Mucosa of rectum (tissue), 2 donors: ENCODE results near the gene ART3.
"Not testable (repeated sequence)": the region's sequence is repeated elsewhere in the genome, so short reads cannot be mapped to it uniquely, and the experiment has no call there.

Source experiments
- H3K27ac ChIP-seq, 2 donors: one replicate each; pipeline ENCODE4 v1.7.0; 2013; ENCODE audit warnings: inconsistent platforms in 2 of 2, low read depth in 2 of 2, low read length in 2 of 2
- H3K27me3 ChIP-seq, 2 donors: one replicate each; pipeline ENCODE4 v1.7.0; 2013; ENCODE audit warnings: low read length in 2 of 2; ENCODE audit not compliant: control insufficient read depth in 2 of 2, insufficient read depth in 2 of 2
- H3K36me3 ChIP-seq, 2 donors: one replicate each; pipeline ENCODE4 v1.7.0; 2013; ENCODE audit warnings: low read length in 2 of 2; ENCODE audit not compliant: control insufficient read depth in 2 of 2, insufficient read depth in 2 of 2
- H3K4me1 ChIP-seq, 2 donors: one replicate each; pipeline ENCODE4 v1.7.0; 2013; ENCODE audit warnings: low read length in 2 of 2, mild to moderate bottlenecking in 1 of 2; ENCODE audit not compliant: control insufficient read depth in 2 of 2, insufficient read depth in 2 of 2
- H3K4me3 ChIP-seq, 2 donors: one replicate each; pipeline ENCODE4 v1.7.0; 2013; ENCODE audit warnings: low read length in 2 of 2
- H3K9ac ChIP-seq, 2 donors: one replicate each; pipeline ENCODE4 v1.7.0; 2013; ENCODE audit warnings: low read length in 2 of 2, low read depth in 1 of 2, mild to moderate bottlenecking in 1 of 2
- H3K9me3 ChIP-seq, 2 donors: one replicate each; pipeline ENCODE4 v1.7.0; 2013; ENCODE audit warnings: low read length in 2 of 2; ENCODE audit not compliant: control insufficient read depth in 2 of 2
- donor health status: healthy.
- donor health status: Normal muscosa, but diverticular disease.

ART3 gene

DNA sequence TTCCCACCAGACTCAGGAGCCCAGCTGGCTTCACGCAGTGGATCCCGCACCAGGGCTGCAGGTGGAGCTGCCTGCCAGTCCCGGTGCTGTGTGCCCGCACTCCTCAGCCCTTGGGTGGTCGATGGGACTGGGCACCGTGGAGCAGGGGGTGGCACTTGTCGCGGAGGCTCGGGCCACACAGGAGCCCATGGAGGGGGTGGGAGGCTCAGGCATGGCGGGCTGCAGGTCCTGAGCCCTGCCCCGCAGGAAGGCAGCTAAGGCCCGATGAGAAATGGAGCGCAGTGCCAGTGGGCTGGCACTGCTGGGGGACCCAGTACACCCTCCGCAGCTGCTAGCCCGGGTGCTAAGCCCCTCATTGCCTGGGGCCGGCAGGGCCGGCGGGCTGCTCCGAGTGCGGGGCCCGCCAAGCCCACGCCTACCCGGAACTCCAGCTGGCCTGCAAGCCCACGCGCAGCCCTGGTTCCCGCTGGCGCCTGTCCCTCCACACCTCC, 23.9 kb upstream of the ART3 start:
- H3K4me1 ChIP-seq, H3K27ac ChIP-seq, H3K27me3 ChIP-seq, H3K9ac ChIP-seq, H3K9me3 ChIP-seq, H3K36me3 ChIP-seq, H3K4me3 ChIP-seq: not testable (repeated sequence)

- no peak overlapping the region for H3K27ac ChIP-seq
- peaks cover 0 to 5% of the 10 kb centered on the region in 2 donors for H3K4me1 ChIP-seq
- H3K9me3 ChIP-seq, result no peaks in the 10 kb centered on the region
- no peaks in the 10 kb centered on the region for H3K36me3 ChIP-seq
- no peaks in the 10 kb centered on the region for H3K27me3 ChIP-seq
- H3K4me3 ChIP-seq, result no peak overlapping the region
- H3K9ac ChIP-seq, result no peak overlapping the region
Observed at GRCh38 chr4:76053730-76054129, 20.8 kb upstream of the ART3 start.

GRCh38 chr4:76055016-76055415, 19.5 kb upstream of the ART3 start:
- no peaks in the 10 kb centered on the region for H3K9me3 ChIP-seq
- H3K9ac ChIP-seq, result no peak overlapping the region
- H3K27ac ChIP-seq, result peak overlapping the region in 1 of 2 donors; percentile 17
- no peaks in the 10 kb centered on the region for H3K27me3 ChIP-seq
- peaks cover 0 to 5% of the 10 kb centered on the region in 2 donors for H3K4me1 ChIP-seq
- no peaks in the 10 kb centered on the region for H3K36me3 ChIP-seq
- no peak overlapping the region for H3K4me3 ChIP-seq

DNA sequence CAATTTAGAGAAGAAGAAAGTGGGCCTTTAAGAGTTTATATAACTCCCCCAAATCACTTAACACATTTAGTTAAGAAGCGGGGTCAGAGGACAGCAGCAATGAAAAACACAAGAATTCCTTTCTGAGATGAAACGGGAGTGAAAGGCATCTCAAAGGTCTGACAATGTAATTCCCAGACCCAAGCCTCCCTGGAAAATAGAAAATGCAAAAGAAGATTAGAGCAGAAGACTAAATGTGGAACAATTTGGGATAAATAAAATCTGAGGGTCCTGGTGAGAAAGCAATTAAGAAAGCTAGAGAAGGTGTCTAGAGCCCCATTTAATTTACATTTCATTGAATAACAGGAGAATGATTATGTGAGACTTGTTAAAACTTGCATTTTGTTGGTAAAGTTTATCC, 19.1 kb upstream of the ART3 start:
- no peaks in the 10 kb centered on the region for H3K27me3 ChIP-seq
- peaks cover 0 to 5% of the 10 kb centered on the region in 2 donors for H3K4me1 ChIP-seq
- H3K27ac ChIP-seq, result no peak overlapping the region
- no peak overlapping the region for H3K4me3 ChIP-seq
- H3K9ac ChIP-seq, result no peak overlapping the region
- H3K9me3 ChIP-seq, result no peaks in the 10 kb centered on the region
- no peaks in the 10 kb centered on the region for H3K36me3 ChIP-seq

DNA sequence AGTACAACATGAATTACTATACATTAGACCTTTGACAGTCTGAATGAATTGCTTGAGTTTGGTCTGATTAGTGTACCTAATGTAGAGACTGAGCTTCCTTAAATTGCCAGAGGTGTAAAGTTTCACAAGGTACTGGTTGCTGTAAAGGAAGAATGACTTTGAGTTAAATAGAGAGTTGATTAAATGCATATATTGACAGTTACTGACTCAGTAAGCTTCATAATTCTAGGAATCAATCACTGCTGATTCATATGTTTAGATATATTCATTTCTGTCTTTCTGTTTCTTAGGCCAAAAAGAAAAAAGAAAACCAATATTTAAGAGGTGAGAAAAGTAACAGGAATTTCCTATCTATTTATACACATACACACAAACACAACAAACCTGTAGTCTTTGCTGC, 16.2 kb upstream of the ART3 start:
- Histone ChIP-seq H3K9me3 (no peaks in the 10 kb centered on the region), H3K27me3 (no peaks in the 10 kb centered on the region), H3K36me3 (no peaks in the 10 kb centered on the region), H3K4me3 (no peak overlapping the region), H3K4me1 (peaks cover 0 to 5% of the 10 kb centered on the region in 2 donors), H3K27ac (no peak overlapping the region), H3K9ac (no peak overlapping the region)

DNA sequence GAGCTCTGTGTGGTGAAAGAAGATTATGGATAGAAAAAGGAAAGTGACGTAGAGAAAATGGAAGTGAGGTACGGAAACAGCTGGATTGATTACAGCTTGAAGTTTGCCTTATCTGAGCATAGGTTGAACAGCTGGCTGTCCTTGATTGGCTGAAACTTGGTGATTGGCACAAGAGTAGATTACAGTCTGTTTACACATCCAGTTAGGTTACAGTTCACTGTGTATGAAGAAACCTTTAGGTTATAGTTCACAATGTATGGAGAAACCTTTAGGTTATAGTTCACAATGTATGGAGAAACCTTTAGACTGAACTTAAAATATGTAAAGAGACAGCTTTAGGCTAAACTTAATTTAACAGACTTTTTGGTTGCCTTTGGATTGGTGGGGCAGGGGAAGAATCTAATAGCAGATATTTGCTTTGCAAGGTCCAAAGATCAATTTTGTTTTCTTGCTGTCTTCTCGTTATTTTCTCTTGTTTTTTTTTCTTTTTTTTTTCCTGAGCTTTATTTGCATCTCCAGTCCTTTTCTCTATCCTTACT, 15.6 kb upstream of the ART3 start:
- Histone ChIP-seq H3K27ac (no peak overlapping the region), H3K9me3 (no peaks in the 10 kb centered on the region), H3K4me1 (peaks cover 0 to 5% of the 10 kb centered on the region in 2 donors), H3K27me3 (no peaks in the 10 kb centered on the region), H3K4me3 (no peak overlapping the region), H3K36me3 (no peaks in the 10 kb centered on the region), H3K9ac (no peak overlapping the region)

DNA sequence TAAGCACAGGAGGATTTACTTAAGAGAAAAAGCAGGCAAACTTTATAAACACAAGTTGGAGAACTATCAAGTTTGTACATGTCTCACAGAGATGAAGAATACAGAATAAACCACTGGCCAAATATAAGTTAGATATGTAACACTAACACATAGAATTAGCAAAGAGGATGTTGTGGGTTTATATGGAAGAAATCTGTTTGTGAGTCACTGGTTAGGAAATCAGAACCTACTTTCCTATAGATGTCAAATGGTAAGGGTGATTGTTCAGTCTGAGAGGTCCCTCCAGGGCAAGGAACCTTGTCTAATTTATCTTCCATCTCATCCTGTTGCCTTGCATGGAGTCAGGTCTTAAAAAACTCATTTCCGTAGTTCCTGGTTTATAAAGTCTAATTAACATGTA, 14.8 kb upstream of the ART3 start:
- Histone ChIP-seq H3K4me1 (peaks cover 0 to 3% of the 10 kb centered on the region in 2 donors), H3K9me3 (no peaks in the 10 kb centered on the region), H3K9ac (no peak overlapping the region), H3K36me3 (no peaks in the 10 kb centered on the region), H3K27me3 (no peaks in the 10 kb centered on the region), H3K27ac (no peak overlapping the region), H3K4me3 (no peak overlapping the region)

- H3K27ac ChIP-seq, result no peak overlapping the region
- no peak overlapping the region for H3K4me3 ChIP-seq
- H3K9ac ChIP-seq, result no peak overlapping the region
- no peaks in the 10 kb centered on the region for H3K36me3 ChIP-seq
- no peaks in the 10 kb centered on the region for H3K9me3 ChIP-seq
- no peaks in the 10 kb centered on the region for H3K4me1 ChIP-seq
- no peaks in the 10 kb centered on the region for H3K27me3 ChIP-seq
Observed at GRCh38 chr4:76060506-76060905, 14.0 kb upstream of the ART3 start.

DNA sequence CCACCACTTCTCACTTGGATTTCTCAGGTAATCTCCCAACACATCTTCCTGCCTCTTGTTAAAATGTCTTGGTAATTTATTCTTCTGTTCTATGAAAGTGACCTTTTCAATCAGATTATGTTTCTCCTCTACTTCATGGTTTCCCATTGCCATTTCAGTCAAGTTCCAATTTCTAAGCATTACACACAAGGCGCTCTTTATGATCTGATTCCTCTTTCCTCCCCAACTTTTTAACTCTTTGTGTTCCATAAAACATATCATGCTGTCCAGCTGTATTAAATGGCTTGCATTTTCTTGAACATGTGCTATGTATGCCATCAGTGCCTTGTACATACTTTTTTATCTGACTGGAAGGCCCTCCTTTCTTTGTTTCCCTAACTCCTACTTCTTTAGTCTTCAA, 13.1 kb upstream of the ART3 start:
- H3K4me3 ChIP-seq, result no peak overlapping the region
- no peaks in the 10 kb centered on the region for H3K36me3 ChIP-seq
- H3K4me1 ChIP-seq, result no peaks in the 10 kb centered on the region
- H3K27me3 ChIP-seq, result no peaks in the 10 kb centered on the region
- no peak overlapping the region for H3K9ac ChIP-seq
- no peak overlapping the region for H3K27ac ChIP-seq
- H3K9me3 ChIP-seq, result no peaks in the 10 kb centered on the region

GRCh38 chr4:76061982-76062381, 12.5 kb upstream of the ART3 start:
- H3K4me1 ChIP-seq, result no peaks in the 10 kb centered on the region
- H3K4me3 ChIP-seq, result no peak overlapping the region
- H3K9me3 ChIP-seq, result no peaks in the 10 kb centered on the region
- H3K9ac ChIP-seq, result no peak overlapping the region
- no peaks in the 10 kb centered on the region for H3K36me3 ChIP-seq
- H3K27me3 ChIP-seq, result no peaks in the 10 kb centered on the region
- no peak overlapping the region for H3K27ac ChIP-seq

DNA sequence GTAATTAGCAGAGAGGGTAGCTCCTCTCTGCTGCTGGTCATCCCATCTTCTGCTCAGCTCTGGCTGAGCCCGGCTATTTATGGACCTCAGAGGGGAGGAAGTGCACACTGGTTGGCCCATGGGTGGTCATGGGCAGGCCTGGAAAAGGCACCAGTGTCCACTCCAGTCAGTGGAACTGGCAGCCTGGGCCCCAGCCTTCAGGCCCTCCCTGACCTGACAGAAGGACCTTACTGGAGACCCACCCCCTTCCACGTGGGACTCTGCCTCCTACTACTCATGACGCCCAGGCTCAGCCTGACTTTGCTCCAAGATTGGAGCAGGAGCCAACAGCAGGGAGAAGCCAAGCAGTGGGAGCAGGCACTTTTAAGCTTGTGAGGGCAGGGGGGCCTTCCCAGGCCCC, 8.0 kb upstream of the ART3 start:
- H3K36me3 ChIP-seq, result no peaks in the 10 kb centered on the region
- no peaks in the 10 kb centered on the region for H3K27me3 ChIP-seq
- H3K27ac ChIP-seq, result no peak overlapping the region
- no peaks in the 10 kb centered on the region for H3K4me1 ChIP-seq
- no peaks in the 10 kb centered on the region for H3K9me3 ChIP-seq
- H3K9ac ChIP-seq, result no peak overlapping the region
- no peak overlapping the region for H3K4me3 ChIP-seq
